ENCODE measurements around the gene VANGL2. TPM values are rescaled to one million over a fixed set of nuclear protein-coding genes. Genes with fewer than 3 reads are reported as not detected.

The VANGL2 gene
- total RNA-seq, 4 donors from 2014 or later, result 0.84 to 2.0 (median 1.4) TPM

GRCh38 chr1:160467576-160467975, 67.2 kb downstream of the VANGL2 start:
- no peaks in the 10 kb centered on the region for H3K36me3 ChIP-seq
- H3K9me3 ChIP-seq, result no peaks in the 10 kb centered on the region
- no peak for DNase-seq (ENCODE audit: low spot score in 2 of 2)
- no peak overlapping the region for H3K4me3 ChIP-seq
- TF ChIP-seq POLR2A (IDR thresholded peaks at IDR 0.05) (no peak), CTCF (IDR thresholded peaks at IDR 0.05) (no peak), EP300 (IDR thresholded peaks at IDR 0.05) (no peak)
- H3K4me1 ChIP-seq, result no peaks in the 10 kb centered on the region
- no peak overlapping the region for H3K27ac ChIP-seq
- no peaks in the 10 kb centered on the region for H3K27me3 ChIP-seq

GRCh38 chr1:160471253-160471652, 70.9 kb downstream of the VANGL2 start:
- no peaks in the 10 kb centered on the region for H3K27me3 ChIP-seq
- WGBS, 2 donors, result 94 to 100% methylated on average over 1 of the region's 1 CpG
- TF ChIP-seq EP300 (IDR thresholded peaks at IDR 0.05) (no peak), POLR2A (IDR thresholded peaks at IDR 0.05) (no peak), CTCF (IDR thresholded peaks at IDR 0.05) (no peak)

GRCh38 chr1:160472112-160472511, 71.7 kb downstream of the VANGL2 start:
- Histone ChIP-seq H3K4me3 (no peak overlapping the region), H3K27me3 (no peaks in the 10 kb centered on the region), H3K9me3 (no peaks in the 10 kb centered on the region), H3K27ac (no peak overlapping the region), H3K36me3 (no peaks in the 10 kb centered on the region), H3K4me1 (no peaks in the 10 kb centered on the region)
- WGBS, 2 donors, result 92 to 96% methylated on average over 3 of the region's 3 CpGs
- no peak for DNase-seq (ENCODE audit: low spot score in 2 of 2)
- TF ChIP-seq EP300 (IDR thresholded peaks at IDR 0.05), result no peak
- no peak for TF ChIP-seq CTCF (IDR thresholded peaks at IDR 0.05)
- TF ChIP-seq POLR2A (IDR thresholded peaks at IDR 0.05), result no peak

More at GRCh38 chr1:160471253-160471652, 70.9 kb downstream of the VANGL2 start:
- no peak for DNase-seq (ENCODE audit: low spot score in 2 of 2)
- Histone ChIP-seq H3K9me3 (no peaks in the 10 kb centered on the region), H3K4me3 (no peak overlapping the region), H3K36me3 (no peaks in the 10 kb centered on the region), H3K27ac (no peak overlapping the region), H3K4me1 (no peaks in the 10 kb centered on the region)

- Histone ChIP-seq H3K36me3 (no peaks in the 10 kb centered on the region), H3K27me3 (no peaks in the 10 kb centered on the region), H3K4me1 (no peaks in the 10 kb centered on the region), H3K27ac (no peak overlapping the region), H3K4me3 (no peak overlapping the region), H3K9me3 (no peaks in the 10 kb centered on the region)
- TF ChIP-seq POLR2A (IDR thresholded peaks at IDR 0.05) (no peak), EP300 (IDR thresholded peaks at IDR 0.05) (no peak), CTCF (IDR thresholded peaks at IDR 0.05) (no peak)
- DNase-seq (ENCODE audit: low spot score in 2 of 2), result no peak
- 74 to 79% methylated on average over 1 of the region's 1 CpG for WGBS, 2 donors
These were observed 74.3 kb downstream of the VANGL2 start for GRCh38 chr1:160474392-160475242.

Small RNA genes within 50 kb of the gene (small RNA-seq; reads per million reads assigned to genes)
- gene RNU4-42P, result not detected

Other genes with a start within 250 kb of the VANGL2 start
- gene ATP1A4, start 249.0 kb upstream of the VANGL2 start, total RNA-seq, result 1 to 10 TPM in 3 of 4 donors, under 1 TPM in 1; 0.90 to 5.0 (median 2.1) TPM
- gene CASQ1, start 210.0 kb upstream of the VANGL2 start, total RNA-seq, result 1 to 10 TPM in 1 of 4 donors, under 1 TPM in 1, not detected in 2; 0.98 to 1.7 TPM
- 100 to 1,000 TPM; 144 to 154 (median 147) TPM for gene PEA15, start 195.2 kb upstream of the VANGL2 start, total RNA-seq
- gene DCAF8, start 138.0 kb upstream of the VANGL2 start, total RNA-seq, result 100 to 1,000 TPM; 126 to 186 (median 172) TPM
- gene PEX19, start 115.4 kb upstream of the VANGL2 start, total RNA-seq, result 10 to 100 TPM; 66.6 to 85.9 (median 71.6) TPM
- 100 to 1,000 TPM in 3 of 4 donors, 10 to 100 TPM in 1; 92.2 to 127 (median 112) TPM for gene COPA, start 57.3 kb upstream of the VANGL2 start, total RNA-seq
- gene NCSTN, start 57.2 kb upstream of the VANGL2 start, total RNA-seq, result 10 to 100 TPM; 60.6 to 85.5 (median 73.0) TPM
- gene NHLH1, start 33.5 kb upstream of the VANGL2 start, total RNA-seq, result not detected
- 1 to 10 TPM in 1 of 4 donors, under 1 TPM in 3; 0.20 to 1.5 (median 0.46) TPM for gene SLAMF6, start 122.7 kb downstream of the VANGL2 start, total RNA-seq
- gene CD84, start 178.9 kb downstream of the VANGL2 start, total RNA-seq, result 10 to 100 TPM in 1 of 4 donors, 1 to 10 TPM in 3; 2.4 to 12.0 (median 6.2) TPM
- gene SLAMF1, start 246.5 kb downstream of the VANGL2 start, total RNA-seq, result 1 to 10 TPM in 1 of 4 donors, under 1 TPM in 1, not detected in 2; 0.39 to 1.3 TPM